HL-60 (cell line): ENCODE measurements around the gene FSD1L.

ENCODE experiments used
- CTCF ChIP-seq: IDR thresholded peaks from one replicate; pipeline ENCODE4 v1.5.1; 2011; ENCODE audit warnings: low read length, control low read depth, inconsistent platforms; ENCODE audit not compliant: insufficient read depth
- REST ChIP-seq: IDR thresholded peaks from 2 replicates; pipeline ENCODE4 v1.6.1; 2012; ENCODE audit warnings: low read depth; ENCODE audit not compliant: insufficient replicate concordance

GRCh38 chr9:105473221-105473620 is 25.4 kb downstream of the FSD1L start:
- TF ChIP-seq CTCF: no peak
- no peak for TF ChIP-seq REST
